ENCODE measurements around the gene PKIB.

The PKIB gene

GRCh38 chr6:122694075-122694474 lies 83.9 kb downstream of the PKIB start:
- FAIRE-seq (no peak), DNase-seq (ENCODE audit: insufficient read length, low spot score) (no peak)
- TF ChIP-seq TAF1 (IDR thresholded peaks at IDR 0.05; ENCODE audit: low read depth, low read length): no peak
- no peak for TF ChIP-seq POU2F2 (IDR thresholded peaks at IDR 0.05; ENCODE audit: low read depth, low read length)
- TF ChIP-seq POLR2AphosphoS5 (IDR thresholded peaks at IDR 0.05; ENCODE audit: low read depth, low read length): no peak
- TF ChIP-seq SPI1 (IDR thresholded peaks at IDR 0.05; ENCODE audit: low read depth, low read length): no peak
- no peak for TF ChIP-seq PAX5 (IDR thresholded peaks at IDR 0.05; ENCODE audit: insufficient read depth, low read length, severe bottlenecking)
- no peak for TF ChIP-seq POLR2A (IDR thresholded peaks at IDR 0.05; ENCODE audit: low read depth, low read length)

DNA sequence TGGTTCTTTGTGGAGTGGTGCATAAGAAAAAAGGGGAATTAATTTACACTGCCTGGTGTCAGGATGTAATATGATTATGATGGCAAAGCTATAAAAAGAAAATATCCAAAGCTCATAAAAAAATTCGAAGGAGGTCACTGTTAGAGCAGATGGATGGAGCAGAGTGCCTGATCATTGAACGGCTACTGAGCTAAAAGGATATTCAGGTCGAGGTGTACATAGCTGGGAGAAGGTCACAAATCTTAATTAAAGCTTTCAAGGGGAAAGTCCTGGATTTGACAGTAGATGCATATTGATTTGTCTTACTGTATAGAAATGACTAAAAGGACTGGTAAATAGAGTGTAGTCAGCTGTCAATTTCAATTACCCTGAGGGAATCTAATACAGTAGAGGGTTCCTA lies 84.4 kb downstream of the PKIB start:
- FAIRE-seq (no peak), DNase-seq (ENCODE audit: insufficient read length, low spot score) (no peak)
- no peak for TF ChIP-seq POLR2A (IDR thresholded peaks at IDR 0.05; ENCODE audit: low read depth, low read length)
- TF ChIP-seq POU2F2 (IDR thresholded peaks at IDR 0.05; ENCODE audit: low read depth, low read length): no peak
- no peak for TF ChIP-seq POLR2AphosphoS5 (IDR thresholded peaks at IDR 0.05; ENCODE audit: low read depth, low read length)
- TF ChIP-seq SPI1 (IDR thresholded peaks at IDR 0.05; ENCODE audit: low read depth, low read length): no peak

DNA sequence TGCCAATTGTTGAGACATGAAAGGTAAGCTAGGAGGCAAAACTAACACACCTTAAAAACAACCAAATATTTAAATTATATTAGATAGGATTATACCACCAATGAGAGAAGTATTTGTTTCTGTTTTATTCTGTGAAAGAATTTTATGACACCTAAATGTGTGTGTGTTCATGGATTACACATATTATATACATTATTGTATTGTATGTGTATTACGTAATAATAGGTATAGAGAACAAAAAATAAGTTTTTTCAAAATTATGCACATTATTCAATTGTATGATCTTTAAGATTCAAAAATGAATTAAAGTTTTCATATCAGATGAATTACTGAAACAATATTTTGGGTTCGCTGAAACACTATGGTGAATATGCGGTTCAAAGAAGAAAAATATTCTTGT lies 85.0 kb downstream of the PKIB start:
- FAIRE-seq: no peak
- no peak for TF ChIP-seq POU2F2 (IDR thresholded peaks at IDR 0.05; ENCODE audit: low read depth, low read length)
- no peak for TF ChIP-seq PAX5 (IDR thresholded peaks at IDR 0.05; ENCODE audit: insufficient read depth, low read length, severe bottlenecking)
- no peak for TF ChIP-seq POLR2A (IDR thresholded peaks at IDR 0.05; ENCODE audit: low read depth, low read length)
- TF ChIP-seq SPI1 (IDR thresholded peaks at IDR 0.05; ENCODE audit: low read depth, low read length): no peak
- TF ChIP-seq POLR2AphosphoS5 (IDR thresholded peaks at IDR 0.05; ENCODE audit: low read depth, low read length): no peak
- TF ChIP-seq TAF1 (IDR thresholded peaks at IDR 0.05; ENCODE audit: low read depth, low read length): no peak
- no peak for DNase-seq (ENCODE audit: insufficient read length, low spot score)

DNA sequence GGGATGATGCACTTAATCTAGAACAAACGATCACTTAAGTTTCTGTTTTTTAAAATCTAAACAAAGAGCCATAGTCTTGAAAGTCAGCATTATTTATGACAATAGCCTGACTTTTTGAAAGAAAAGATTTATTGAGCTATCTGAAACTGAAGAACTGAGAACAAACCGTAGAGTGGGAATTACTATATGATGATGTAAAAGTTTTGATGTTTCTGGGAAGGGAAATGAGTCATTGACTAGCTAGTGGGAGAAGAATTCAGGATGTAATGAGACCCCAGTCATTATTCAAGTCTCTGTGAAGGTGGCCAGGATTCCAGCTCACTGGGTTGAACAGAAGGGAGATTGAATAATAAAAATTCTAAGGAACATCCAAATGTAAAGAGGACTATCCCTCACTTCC lies 85.9 kb downstream of the PKIB start:
- FAIRE-seq: no peak
- no peak for DNase-seq (ENCODE audit: insufficient read length, low spot score)
- TF ChIP-seq POU2F2 (IDR thresholded peaks at IDR 0.05; ENCODE audit: low read depth, low read length) (no peak), POLR2A (IDR thresholded peaks at IDR 0.05; ENCODE audit: low read depth, low read length) (no peak), TAF1 (IDR thresholded peaks at IDR 0.05; ENCODE audit: low read depth, low read length) (no peak), PAX5 (IDR thresholded peaks at IDR 0.05; ENCODE audit: insufficient read depth, low read length, severe bottlenecking) (no peak), SPI1 (IDR thresholded peaks at IDR 0.05; ENCODE audit: low read depth, low read length) (no peak), POLR2AphosphoS5 (IDR thresholded peaks at IDR 0.05; ENCODE audit: low read depth, low read length) (no peak)

- FAIRE-seq: no peak
- TF ChIP-seq POLR2AphosphoS5 (IDR thresholded peaks at IDR 0.05; ENCODE audit: low read depth, low read length) (no peak), TAF1 (IDR thresholded peaks at IDR 0.05; ENCODE audit: low read depth, low read length) (no peak), POLR2A (IDR thresholded peaks at IDR 0.05; ENCODE audit: low read depth, low read length) (no peak), SPI1 (IDR thresholded peaks at IDR 0.05; ENCODE audit: low read depth, low read length) (no peak), PAX5 (IDR thresholded peaks at IDR 0.05; ENCODE audit: insufficient read depth, low read length, severe bottlenecking) (no peak), POU2F2 (IDR thresholded peaks at IDR 0.05; ENCODE audit: low read depth, low read length) (no peak)
These were observed 86.6 kb downstream of the PKIB start for GRCh38 chr6:122696853-122697252.

GRCh38 chr6:122697458-122697857 lies 87.3 kb downstream of the PKIB start:
- DNase-seq (ENCODE audit: insufficient read length, low spot score) (no peak), FAIRE-seq (no peak)
- TF ChIP-seq POU2F2 (IDR thresholded peaks at IDR 0.05; ENCODE audit: low read depth, low read length): no peak
- TF ChIP-seq TAF1 (IDR thresholded peaks at IDR 0.05; ENCODE audit: low read depth, low read length): no peak
- no peak for TF ChIP-seq SPI1 (IDR thresholded peaks at IDR 0.05; ENCODE audit: low read depth, low read length)
- TF ChIP-seq POLR2AphosphoS5 (IDR thresholded peaks at IDR 0.05; ENCODE audit: low read depth, low read length): no peak
- no peak for TF ChIP-seq POLR2A (IDR thresholded peaks at IDR 0.05; ENCODE audit: low read depth, low read length)
- no peak for TF ChIP-seq PAX5 (IDR thresholded peaks at IDR 0.05; ENCODE audit: insufficient read depth, low read length, severe bottlenecking)

More at GRCh38 chr6:122696853-122697252, 86.6 kb downstream of the PKIB start:
- no peak for DNase-seq (ENCODE audit: insufficient read length, low spot score)

DNA sequence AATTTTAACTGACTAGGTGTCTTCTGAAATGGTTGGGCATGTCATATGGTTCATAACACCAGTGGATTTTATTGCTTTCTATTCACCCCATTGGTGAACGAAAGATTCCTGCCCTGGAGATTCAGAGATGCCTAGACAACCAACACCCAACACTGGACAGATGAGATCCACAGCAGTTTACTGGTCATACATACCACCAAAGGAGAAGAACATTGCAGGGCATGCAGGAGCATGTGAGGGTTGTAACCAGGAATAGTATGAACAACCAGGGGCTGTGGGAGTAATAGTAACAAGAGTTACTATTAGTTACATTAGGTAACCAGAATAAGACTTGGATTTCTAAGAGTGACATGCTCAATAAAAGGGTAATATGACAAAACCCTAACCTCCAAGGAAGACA lies 91.5 kb downstream of the PKIB start:
- FAIRE-seq (no peak), DNase-seq (ENCODE audit: insufficient read length, low spot score) (no peak)
- TF ChIP-seq TAF1 (IDR thresholded peaks at IDR 0.05; ENCODE audit: low read depth, low read length) (no peak), POU2F2 (IDR thresholded peaks at IDR 0.05; ENCODE audit: low read depth, low read length) (no peak), POLR2AphosphoS5 (IDR thresholded peaks at IDR 0.05; ENCODE audit: low read depth, low read length) (no peak), POLR2A (IDR thresholded peaks at IDR 0.05; ENCODE audit: low read depth, low read length) (no peak), PAX5 (IDR thresholded peaks at IDR 0.05; ENCODE audit: insufficient read depth, low read length, severe bottlenecking) (no peak), SPI1 (IDR thresholded peaks at IDR 0.05; ENCODE audit: low read depth, low read length) (no peak)

DNA sequence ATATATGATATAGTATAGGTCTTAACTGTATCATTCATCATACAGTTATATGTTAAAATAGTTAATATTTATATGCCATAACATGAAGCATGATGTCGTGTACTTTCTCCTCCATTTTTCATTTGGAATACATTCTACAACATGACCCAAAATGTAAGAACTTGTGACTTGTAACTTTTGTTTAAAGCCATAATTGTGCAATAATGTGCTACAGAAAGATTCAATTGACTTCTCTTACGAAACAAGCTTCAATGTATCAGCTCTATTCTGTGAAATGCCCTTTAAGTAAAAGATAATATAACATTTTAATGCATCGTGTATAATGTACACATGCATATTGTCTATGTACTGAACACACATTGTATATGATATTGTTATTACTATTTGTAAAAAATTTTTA lies 92.6 kb downstream of the PKIB start:
- no peak for DNase-seq (ENCODE audit: insufficient read length, low spot score)
- TF ChIP-seq POLR2AphosphoS5 (IDR thresholded peaks at IDR 0.05; ENCODE audit: low read depth, low read length): no peak
- TF ChIP-seq SPI1 (IDR thresholded peaks at IDR 0.05; ENCODE audit: low read depth, low read length): no peak
- TF ChIP-seq POU2F2 (IDR thresholded peaks at IDR 0.05; ENCODE audit: low read depth, low read length): no peak
- no peak for TF ChIP-seq TAF1 (IDR thresholded peaks at IDR 0.05; ENCODE audit: low read depth, low read length)
- no peak for TF ChIP-seq POLR2A (IDR thresholded peaks at IDR 0.05; ENCODE audit: low read depth, low read length)
- TF ChIP-seq PAX5 (IDR thresholded peaks at IDR 0.05; ENCODE audit: insufficient read depth, low read length, severe bottlenecking): no peak
- FAIRE-seq: no peak

- no peak for TF ChIP-seq POLR2A (IDR thresholded peaks at IDR 0.05; ENCODE audit: low read depth, low read length)
- no peak for TF ChIP-seq TAF1 (IDR thresholded peaks at IDR 0.05; ENCODE audit: low read depth, low read length)
- TF ChIP-seq PAX5 (IDR thresholded peaks at IDR 0.05; ENCODE audit: insufficient read depth, low read length, severe bottlenecking): no peak
- no peak for TF ChIP-seq SPI1 (IDR thresholded peaks at IDR 0.05; ENCODE audit: low read depth, low read length)
- TF ChIP-seq POLR2AphosphoS5 (IDR thresholded peaks at IDR 0.05; ENCODE audit: low read depth, low read length): no peak
- TF ChIP-seq POU2F2 (IDR thresholded peaks at IDR 0.05; ENCODE audit: low read depth, low read length): no peak
- DNase-seq (ENCODE audit: insufficient read length, low spot score): no peak
- FAIRE-seq: no peak
These were observed 93.9 kb downstream of the PKIB start for GRCh38 chr6:122704066-122704465.

GRCh38 chr6:122709922-122710512 lies 99.8 kb downstream of the PKIB start:
- TF ChIP-seq SPI1 (IDR thresholded peaks at IDR 0.05; ENCODE audit: low read depth, low read length) (peak; percentile 82), TAF1 (IDR thresholded peaks at IDR 0.05; ENCODE audit: low read depth, low read length) (no peak)
- DNase-seq (ENCODE audit: insufficient read length, low spot score): no peak
- FAIRE-seq: no peak

Data from GM12891 (cell line).